Heart left ventricle (tissue), 16 donors: ENCODE results near the gene KSR2. TPM values are rescaled to one million over a fixed set of nuclear protein-coding genes. Genes with fewer than 3 reads are reported as not detected.

ENCODE experiments used
- ATAC-seq, 4 donors: fragments of 200-7000 bp; cut with Tn5 transposase; one replicate each; pipeline ENCODE4 v1.9.1; 2020 to 2022; ENCODE audit warnings: moderate library complexity in 4 of 4, mild to moderate bottlenecking in 3 of 4, moderate number of reproducible peaks in 1 of 4
- DNase-seq, 5 donors: peaks; one replicate each; pipeline ENCODE4 v3.0.0-alpha.2; 2020
- H3K27ac ChIP-seq, 12 donors: fragments of 200-600 bp; sonication (generic) in 4 of 12; one replicate each; pipeline versions ENCODE4 v1.5.0 to v1.8.0; 2016 to 2022; ENCODE audit warnings: mild to moderate bottlenecking in 2 of 12
- H3K27me3 ChIP-seq, 9 donors: fragments of 200-600 bp; sonication (generic) in 2 of 9; one replicate each; pipeline versions ENCODE4 v1.5.1 to v1.8.0; 2016 to 2022; ENCODE audit warnings: mild to moderate bottlenecking in 3 of 9
- H3K36me3 ChIP-seq, 9 donors: fragments of 200-600 bp; sonication (generic) in 2 of 9; one replicate each; pipeline versions ENCODE4 v1.5.0 to v1.8.0; 2018 to 2022; ENCODE audit warnings: mild to moderate bottlenecking in 2 of 9
- H3K4me1 ChIP-seq, 12 donors: fragments of 200-600 bp; sonication (generic) in 4 of 12; one replicate each; pipeline versions ENCODE4 v1.5.0 to v1.8.0; 2016 to 2022; ENCODE audit warnings: mild to moderate bottlenecking in 3 of 12
- H3K4me3 ChIP-seq, 12 donors: fragments of 200-600 bp; sonication (generic) in 4 of 12; one replicate each; pipeline versions ENCODE4 v1.5.0 to v1.8.0; 2017 to 2022; ENCODE audit warnings: mild to moderate bottlenecking in 9 of 12, moderate library complexity in 4 of 12
- H3K9me3 ChIP-seq, 12 donors: fragments of 200-600 bp; sonication (generic) in 4 of 12; one replicate each; pipeline versions ENCODE4 v1.5.0 to v1.8.0; 2016 to 2022; ENCODE audit warnings: mild to moderate bottlenecking in 1 of 12
- CTCF ChIP-seq, 12 donors: fragments of 200-600 bp; sonication (generic) in 4 of 12; IDR thresholded peaks; one replicate each; pipeline versions ENCODE4 v1.5.0 to v1.8.0; 2018 to 2022; ENCODE audit warnings: antibody characterized with exemption in 12 of 12, mild to moderate bottlenecking in 5 of 12
- POLR2A ChIP-seq, 2 donors: fragments of 450-650 bp; IDR thresholded peaks; one replicate each; pipeline ENCODE4 v1.6.1; 2017; ENCODE audit warnings: antibody characterized with exemption in 2 of 2, mild to moderate bottlenecking in 2 of 2, moderate library complexity in 2 of 2
- WGBS, 4 donors: extraction: QIAGEN DNeasy Blood & Tissue Kit in 2 of 4; methylation state at CpG; one replicate each; pipeline versions ENCODE4 v1.1.5 to v1.1.7; 2013 to 2018; 5-methylcytosine and 5-hydroxymethylcytosine counted together
- intact Hi-C, 10 donors: fragments of 100-400 bp; cut with DNase I; formaldehyde crosslinking; loops; one replicate each; pipeline versions ENCODE4 v1.11.1 to v1.14.2; 2022
- polyA plus RNA-seq, 2 donors: library from polyadenylated mRNA; stranded (reverse); fragments of 200-250 nt; gene quantifications; one replicate each; pipeline ENCODE4 v1.2.3, GENCODE V29; 2013
- total RNA-seq, 9 donors: library from RNA; depleted of rRNA in 2 of 9; stranded (reverse); fragments of >200 nt in 2 of 9; fragmentation: NEBNext Ultra II Directional in 3 of 9; extraction: Animal tissue kit (Norgen Biotek cat#: 25700) in 3 of 9; gene quantifications; one replicate each; pipeline versions ENCODE4 v1.1.0 to v1.2.4, GENCODE V29; 2016 to 2023
- donor health status: ischemic (EF 13 %, LVEDD 7.1; RV severe dilation, severe dysfunction).
- donor health status: healthy with polysubstance abuse.
- donor health status: DM: no; HTN: yes; CAD: no.
- donor health status: DM: no; HTN: no; CAD: no.
- donor health status: ischemic (EF 25% LVEDD 6.9; RV normal size, moderate dysfunction).
- donor health status: ischemic (EF 25% LVEDD 5.7; RV mildly dilated, moderate dysfunction).
- donor health status: healthy.
- donor health status: DM: yes; HTN: yes; CAD: no.
- donor health status: ischemic (EF 35%, LVEDD 5.7; RV mildly dilated, moderate dysfunction).
- donor health status: nonischemic (EF 11% LVEDD 7.7; RV severe dilation, severe dysfunction).
- donor health status: DM: yes; HTN: yes; CAD: no.
- donor health status: PGD.
- donor health status: ischemic (EF 29% LVEDD 5.4; RV normal size, mild dysfunction).
- donor health status: nonischemic (EF 23%, LVEDD 6.1; RV moderate dilation, normal function).

The KSR2 gene
- total and polyA plus RNA-seq, 11 donors: under 0.01 to 0.02 (median 0.02) TPM; not detected in 8

- Histone ChIP-seq H3K27ac (no peak overlapping the region), H3K4me3 (no peak overlapping the region), H3K4me1 (no peaks in the 10 kb centered on the region), H3K36me3 (no peaks in the 10 kb centered on the region), H3K9me3 (no peaks in the 10 kb centered on the region), H3K27me3 (no peaks in the 10 kb centered on the region)
- 36 to 51% (median 42%) methylated on average over 6 of the region's 6 CpGs for WGBS, 4 donors
- TF ChIP-seq CTCF (IDR thresholded peaks at IDR 0.05) (no peak), POLR2A (IDR thresholded peaks at IDR 0.05) (no peak)
- ATAC-seq (no peak), DNase-seq (no peak)
- intact Hi-C loops: no loop called here
Observed at GRCh38 chr12:117452112-117452511, 516.7 kb downstream of the KSR2 start.

- ATAC-seq (no peak), DNase-seq (no peak)
- H3K27me3 ChIP-seq: no peaks in the 10 kb centered on the region
- no peak for TF ChIP-seq POLR2A (IDR thresholded peaks at IDR 0.05)
- TF ChIP-seq CTCF (IDR thresholded peaks at IDR 0.05): no peak
- no peak overlapping the region for H3K4me3 ChIP-seq
- no peaks in the 10 kb centered on the region for H3K9me3 ChIP-seq
- intact Hi-C loops: no loop called here
- 58 to 79% (median 69%) methylated on average over 5 of the region's 5 CpGs for WGBS, 4 donors
- no peaks in the 10 kb centered on the region for H3K36me3 ChIP-seq
- no peaks in the 10 kb centered on the region for H3K4me1 ChIP-seq
- H3K27ac ChIP-seq: no peak overlapping the region
Observed at GRCh38 chr12:117450209-117450608, 518.6 kb downstream of the KSR2 start.

GRCh38 chr12:117447665-117448366, 521.0 kb downstream of the KSR2 start:
- Histone ChIP-seq H3K27me3 (no peaks in the 10 kb centered on the region), H3K9me3 (no peaks in the 10 kb centered on the region), H3K36me3 (no peaks in the 10 kb centered on the region), H3K27ac (no peak overlapping the region), H3K4me1 (no peaks in the 10 kb centered on the region), H3K4me3 (no peak overlapping the region)
- 73 to 91% (median 86%) methylated on average over 6 of the region's 6 CpGs for WGBS, 4 donors
- TF ChIP-seq CTCF (IDR thresholded peaks at IDR 0.05) (no peak), POLR2A (IDR thresholded peaks at IDR 0.05) (no peak)
- DNase-seq (no peak), ATAC-seq (peak in 1 of 4 donors; percentile 11)
- intact Hi-C loops: no loop called here

DNA sequence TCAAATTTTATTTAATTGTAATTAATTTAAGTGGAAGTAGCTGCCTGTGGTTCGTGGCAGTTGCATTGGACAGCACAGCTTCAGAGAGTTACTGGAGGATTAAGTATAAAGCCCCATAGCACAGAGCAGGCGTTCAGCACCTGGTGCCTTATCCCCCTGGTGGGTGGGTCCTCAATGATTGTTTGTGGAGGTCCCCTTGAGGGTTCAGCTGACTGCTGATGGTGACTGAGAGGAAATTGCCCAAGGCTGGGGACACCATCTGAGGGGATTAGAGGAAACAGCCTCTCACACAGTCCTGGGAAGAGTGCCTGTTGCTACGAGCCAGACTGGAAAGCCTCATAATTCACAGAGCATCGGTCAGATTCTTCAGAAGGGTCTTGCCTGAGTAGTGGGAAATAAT, 524.0 kb downstream of the KSR2 start:
- no peaks in the 10 kb centered on the region for H3K36me3 ChIP-seq
- H3K9me3 ChIP-seq: no peaks in the 10 kb centered on the region
- TF ChIP-seq POLR2A (IDR thresholded peaks at IDR 0.05) (no peak), CTCF (IDR thresholded peaks at IDR 0.05) (no peak)
- ATAC-seq (no peak), DNase-seq (no peak)
- 39 to 60% (median 53%) methylated on average over 4 of the region's 4 CpGs for WGBS, 4 donors
- no peaks in the 10 kb centered on the region for H3K27me3 ChIP-seq
- H3K4me1 ChIP-seq: peaks cover 0 to 6% (median 0%) of the 10 kb centered on the region in 12 donors
- intact Hi-C loops: no loop called here
- no peak overlapping the region for H3K27ac ChIP-seq
- no peak overlapping the region for H3K4me3 ChIP-seq
